SW 1271 (cell line): Measurements from ENCODE around the gene MYH14.

ENCODE experiments used
- DNase-seq, 2 experiments: peaks; one replicate each; lab custom pipeline; 2025; lab: John Stamatoyannopoulos, UW

Gene MYH14

DNA sequence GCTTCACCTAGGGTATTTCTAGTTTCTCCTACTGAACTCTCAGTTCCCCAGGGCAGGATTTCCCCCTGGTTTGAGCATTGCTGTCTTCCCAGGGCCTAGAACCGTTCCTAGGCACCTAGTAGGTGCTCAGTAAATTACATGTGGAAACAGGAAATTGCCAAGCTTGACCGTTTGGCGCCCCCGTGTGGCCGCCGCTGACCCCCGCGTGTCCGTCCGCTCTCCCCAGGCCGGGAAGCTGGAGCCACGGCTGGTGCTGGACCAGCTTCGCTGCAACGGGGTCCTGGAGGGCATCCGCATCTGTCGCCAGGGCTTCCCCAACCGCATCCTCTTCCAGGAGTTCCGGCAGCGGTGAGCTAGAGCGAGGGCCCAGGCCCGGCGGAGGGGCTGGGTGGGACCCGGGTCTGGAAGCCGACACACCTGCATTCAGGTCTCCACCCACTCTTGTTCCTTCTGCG lies 55.5 kb downstream of the MYH14 start:
- DNase-seq, result no peak

DNA sequence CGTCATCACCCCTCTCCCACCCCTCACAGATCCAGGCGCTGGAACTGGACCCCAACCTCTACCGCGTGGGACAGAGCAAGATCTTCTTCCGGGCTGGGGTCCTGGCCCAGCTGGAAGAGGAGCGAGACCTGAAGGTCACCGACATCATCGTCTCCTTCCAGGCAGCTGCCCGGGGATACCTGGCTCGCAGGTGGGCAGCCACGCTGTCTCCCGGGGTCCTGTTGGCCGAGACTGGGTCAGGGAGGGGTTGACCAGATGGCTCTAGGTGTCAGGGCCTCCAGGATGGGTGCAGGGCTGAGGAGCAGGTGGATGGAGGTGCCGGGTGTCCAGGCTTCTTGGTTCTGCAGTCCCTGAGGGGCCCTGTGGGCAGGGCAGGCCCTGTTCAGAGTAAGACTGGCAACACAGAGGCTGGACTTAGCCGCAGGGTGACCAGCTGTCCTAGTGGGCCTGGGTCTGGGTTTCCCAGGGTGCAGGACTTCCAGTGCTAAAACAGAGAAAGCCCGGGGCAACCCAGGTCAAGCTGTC lies 58.1 kb downstream of the MYH14 start:
- DNase-seq, result no peak

DNA sequence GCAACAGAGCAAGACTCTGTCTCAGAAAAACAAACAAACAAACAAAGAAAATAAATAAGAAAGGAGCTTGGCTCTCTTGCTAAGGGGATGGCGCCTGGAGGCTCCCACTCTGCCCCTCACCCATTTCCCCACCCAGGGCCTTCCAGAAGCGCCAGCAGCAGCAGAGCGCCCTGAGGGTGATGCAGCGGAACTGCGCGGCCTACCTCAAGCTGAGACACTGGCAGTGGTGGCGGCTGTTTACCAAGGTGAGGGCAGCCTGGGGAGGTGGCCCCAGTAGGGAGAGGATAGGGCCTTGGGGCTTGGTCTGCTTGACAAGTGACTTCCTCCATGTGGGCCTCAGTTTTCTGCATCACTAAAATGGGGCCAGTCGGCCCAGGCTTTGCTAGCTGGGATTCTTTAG lies 59.8 kb downstream of the MYH14 start:
- no peak for DNase-seq

DNA sequence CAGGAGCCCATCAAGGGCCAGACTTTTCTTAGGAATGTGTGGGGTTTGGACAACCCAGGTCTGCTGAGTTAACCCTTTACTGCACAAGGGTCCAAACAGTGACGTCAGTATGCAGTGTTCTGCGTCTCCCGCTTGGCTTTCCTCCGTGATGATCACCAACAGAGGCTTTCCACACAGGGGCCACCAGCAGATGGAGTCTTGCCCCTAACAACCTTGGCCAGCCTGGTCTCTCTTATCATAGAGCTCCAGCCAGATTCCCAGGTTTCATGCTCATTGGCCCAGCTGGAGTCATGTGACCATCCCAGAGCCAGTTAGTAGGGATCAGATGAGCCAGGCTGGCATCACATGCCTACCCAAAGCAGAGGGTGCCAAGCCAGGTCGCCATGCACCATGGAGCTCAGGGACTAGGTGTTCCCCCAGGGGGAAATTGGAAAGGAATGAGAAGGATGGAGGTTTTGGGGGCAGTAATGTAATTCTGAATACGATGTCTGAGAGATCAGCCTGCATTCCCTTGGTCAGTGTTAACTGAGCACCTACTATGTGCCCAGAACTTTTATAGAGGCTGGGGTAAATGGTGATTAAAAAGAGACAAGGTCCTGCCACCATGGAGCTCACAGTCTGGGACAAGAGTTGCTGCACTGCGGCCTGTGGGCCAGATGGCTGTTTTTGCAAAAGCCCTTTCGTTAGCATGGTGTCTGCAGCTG lies 61.2 kb downstream of the MYH14 start:
- no peak for DNase-seq

DNA sequence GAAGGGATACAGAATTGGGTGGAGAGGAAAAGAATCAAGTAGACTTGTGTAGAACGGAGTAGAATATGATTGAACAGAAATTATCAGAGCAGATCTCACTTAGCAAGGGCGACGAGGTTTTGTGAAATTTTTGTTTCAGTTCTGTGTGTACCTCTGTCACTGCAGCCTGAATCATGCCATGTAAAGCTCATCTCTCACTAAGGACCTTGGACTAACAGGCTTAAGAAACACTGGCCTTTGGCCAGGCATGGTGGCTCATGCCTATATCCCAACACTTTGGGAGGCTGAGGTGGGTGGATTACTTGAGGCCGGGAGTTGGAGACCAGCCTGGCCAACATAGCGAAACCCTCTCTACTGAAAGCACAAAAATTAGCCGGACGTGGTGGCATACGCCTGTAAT lies 62.6 kb downstream of the MYH14 start:
- no peak for DNase-seq

DNA sequence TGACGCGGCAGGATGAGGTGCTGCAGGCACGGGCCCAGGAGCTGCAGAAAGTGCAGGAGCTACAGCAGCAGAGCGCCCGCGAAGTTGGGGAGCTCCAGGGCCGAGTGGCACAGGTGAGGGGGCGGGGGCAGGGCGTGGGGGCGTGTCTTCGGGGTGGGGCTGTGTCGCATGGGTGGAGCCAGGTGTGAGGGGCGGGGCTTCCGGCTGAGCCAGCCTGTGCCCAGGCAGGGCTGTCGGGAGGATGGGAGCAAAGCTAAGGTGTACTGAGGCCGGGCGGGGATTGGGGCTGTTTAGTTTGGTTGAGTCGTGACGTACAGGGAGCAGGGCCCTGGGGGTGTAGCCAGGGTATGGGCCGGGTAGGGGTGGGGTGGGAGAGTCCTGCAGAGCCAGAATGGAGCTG lies 63.5 kb downstream of the MYH14 start:
- DNase-seq, result no peak

DNA sequence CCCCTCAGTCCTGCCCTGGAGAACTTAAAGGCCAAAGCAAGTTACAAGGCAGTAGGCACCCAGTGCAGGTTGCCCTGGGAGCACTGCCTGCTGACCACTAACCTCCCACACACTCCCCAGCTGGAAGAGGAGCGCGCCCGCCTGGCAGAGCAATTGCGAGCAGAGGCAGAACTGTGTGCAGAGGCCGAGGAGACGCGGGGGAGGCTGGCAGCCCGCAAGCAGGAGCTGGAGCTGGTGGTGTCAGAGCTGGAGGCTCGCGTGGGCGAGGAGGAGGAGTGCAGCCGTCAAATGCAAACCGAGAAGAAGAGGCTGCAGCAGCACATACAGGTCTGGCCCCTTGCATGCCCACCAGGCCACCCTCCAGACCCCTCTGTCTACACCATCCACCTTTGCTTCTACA lies 64.6 kb downstream of the MYH14 start:
- DNase-seq, result no peak

DNA sequence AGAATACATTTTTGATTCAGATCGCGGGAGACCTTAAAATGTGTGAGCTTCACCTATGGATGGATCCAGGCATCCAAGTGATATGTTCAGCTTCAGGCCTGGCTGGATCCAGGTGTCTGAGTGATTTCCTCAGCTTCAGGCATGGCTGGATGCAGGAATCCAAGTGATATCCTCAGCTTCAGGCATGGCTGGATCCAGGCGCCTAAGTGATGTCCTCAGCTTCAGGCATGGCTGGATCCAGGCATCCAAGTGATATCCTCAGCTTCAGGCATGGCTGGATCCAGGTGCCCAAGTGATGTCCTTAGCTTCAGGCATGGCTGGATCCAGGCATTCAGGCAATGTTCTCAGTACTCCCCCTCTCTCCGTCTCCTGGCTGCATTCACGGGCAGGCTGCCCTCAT lies 65.1 kb downstream of the MYH14 start:
- no peak for DNase-seq

DNA sequence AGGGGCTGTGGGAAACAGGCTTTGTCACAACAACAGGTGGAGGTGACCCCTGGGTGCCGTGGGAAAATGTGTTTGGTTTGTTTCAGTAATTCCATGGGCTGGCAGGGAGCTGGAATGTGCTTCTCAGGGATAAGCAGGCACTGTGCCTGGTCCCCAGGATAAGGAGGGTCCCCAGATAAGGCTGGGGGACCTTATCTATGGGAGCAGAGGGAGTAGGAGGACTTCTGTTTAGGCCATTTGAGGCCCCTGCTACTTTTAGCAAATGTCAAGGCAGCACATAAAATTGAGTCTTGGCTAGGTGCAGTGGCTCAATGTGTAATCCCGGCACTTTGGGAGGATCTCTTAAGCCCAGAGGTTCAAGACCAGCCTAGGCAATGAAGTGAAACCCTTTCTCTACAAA lies 66.2 kb downstream of the MYH14 start:
- no peak for DNase-seq

DNA sequence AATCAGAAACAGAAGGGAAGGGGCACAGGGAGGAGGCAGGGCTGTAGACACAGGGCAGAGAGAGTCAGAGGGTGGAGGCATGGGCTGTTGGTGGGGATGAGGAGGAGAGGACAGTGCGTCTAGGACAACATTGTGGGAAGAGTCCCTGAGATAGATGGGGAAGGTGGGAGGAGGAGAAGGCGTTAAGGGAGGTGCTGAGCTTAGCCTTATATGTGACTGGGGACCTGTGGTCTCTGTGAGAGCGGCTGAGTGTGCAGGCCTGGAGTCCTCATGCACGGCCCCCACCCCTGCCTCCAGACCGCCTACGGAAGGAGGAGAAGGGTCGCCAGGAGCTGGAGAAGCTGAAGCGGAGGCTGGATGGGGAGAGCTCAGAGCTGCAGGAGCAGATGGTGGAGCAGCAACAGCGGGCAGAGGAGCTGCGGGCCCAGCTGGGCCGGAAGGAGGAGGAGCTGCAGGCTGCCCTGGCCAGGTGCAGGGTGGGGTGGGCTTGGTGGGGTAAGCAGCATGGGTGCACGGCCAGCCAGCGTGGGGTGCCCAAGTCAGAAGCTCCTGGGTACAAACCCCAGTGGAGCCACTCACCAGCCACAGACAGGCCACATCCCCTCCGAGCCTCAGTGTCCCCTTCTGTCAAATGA lies 69.0 kb downstream of the MYH14 start:
- no peak for DNase-seq

DNA sequence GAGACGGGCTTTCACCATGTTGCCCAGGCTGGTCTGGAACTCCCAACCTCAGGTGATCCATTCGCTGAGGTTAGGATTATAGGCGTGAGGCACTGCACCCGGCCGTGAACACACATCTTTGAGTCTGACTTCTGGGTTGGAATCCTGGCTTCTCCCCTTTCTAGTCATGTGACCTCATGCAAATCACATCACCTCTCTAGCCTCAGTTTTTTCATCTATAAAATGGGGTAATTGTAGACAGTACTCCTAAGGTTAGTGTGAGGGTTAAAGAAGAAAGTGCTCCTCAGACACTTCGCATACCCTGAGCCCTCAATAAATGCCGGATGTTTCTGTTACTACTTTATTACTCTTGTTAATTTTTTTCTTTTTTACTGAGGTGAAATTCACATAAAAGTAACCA lies 70.4 kb downstream of the MYH14 start:
- DNase-seq, result no peak

DNA sequence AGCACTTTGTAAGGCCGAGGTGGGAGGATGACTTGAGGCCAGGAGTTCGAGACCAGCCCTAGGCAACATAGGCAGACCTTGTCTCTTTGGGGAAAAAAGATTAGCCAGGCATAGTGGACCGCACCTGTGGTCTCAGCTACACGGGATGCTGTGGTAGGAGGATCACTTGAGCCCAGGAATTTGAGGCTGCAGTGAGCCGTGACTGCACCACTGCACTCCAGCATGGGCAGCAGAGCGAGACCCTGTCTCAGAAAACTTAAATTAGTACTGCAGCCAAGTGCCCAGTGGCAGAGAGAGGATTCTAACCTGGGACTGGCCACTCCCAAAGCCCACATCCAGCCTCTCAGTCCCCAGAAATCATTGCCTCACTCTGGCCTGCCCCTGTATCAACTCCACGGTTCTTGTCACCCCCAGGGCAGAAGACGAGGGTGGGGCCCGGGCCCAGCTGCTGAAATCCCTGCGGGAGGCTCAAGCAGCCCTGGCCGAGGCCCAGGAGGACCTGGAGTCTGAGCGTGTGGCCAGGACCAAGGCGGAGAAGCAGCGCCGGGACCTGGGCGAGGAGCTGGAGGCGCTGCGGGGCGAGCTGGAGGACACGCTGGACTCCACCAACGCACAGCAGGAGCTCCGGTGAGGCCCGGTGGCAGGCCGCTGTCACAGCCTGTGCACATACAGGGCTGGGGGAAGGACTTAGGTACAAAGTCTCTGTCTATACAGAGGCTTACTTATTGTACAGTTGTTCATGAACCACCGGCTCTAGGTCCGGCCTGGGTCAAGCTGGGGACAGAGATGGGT lies 72.4 kb downstream of the MYH14 start:
- no peak for DNase-seq

DNA sequence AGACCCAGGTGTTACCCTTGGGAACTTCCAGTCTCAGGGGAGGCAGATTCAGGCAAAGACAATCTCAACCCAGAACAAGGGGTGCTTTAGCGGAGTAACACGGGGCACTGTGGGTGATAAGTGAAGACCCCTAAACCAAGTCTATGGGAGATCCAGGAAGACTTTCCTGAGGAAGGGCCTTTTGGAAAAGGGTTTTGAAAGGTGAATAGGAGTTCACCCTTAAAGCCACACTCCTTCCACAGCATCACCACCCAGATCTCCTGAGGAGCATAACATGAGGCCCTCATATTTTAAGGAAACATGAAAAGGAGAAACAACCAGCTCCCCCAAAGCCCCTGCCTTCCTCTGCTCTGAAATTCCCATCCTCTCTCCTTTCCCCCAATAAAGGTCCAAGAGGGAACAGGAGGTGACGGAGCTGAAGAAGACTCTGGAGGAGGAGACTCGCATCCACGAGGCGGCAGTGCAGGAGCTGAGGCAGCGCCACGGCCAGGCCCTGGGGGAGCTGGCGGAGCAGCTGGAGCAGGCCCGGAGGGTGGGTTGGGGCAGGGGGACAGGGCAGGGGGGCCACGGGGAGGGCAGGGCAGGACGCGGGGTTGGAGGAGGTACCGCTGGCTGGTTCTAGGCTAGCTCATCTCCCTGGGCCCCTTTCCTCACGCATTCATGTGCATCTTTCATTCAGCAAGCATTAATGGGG lies 73.1 kb downstream of the MYH14 start:
- DNase-seq, result no peak

DNA sequence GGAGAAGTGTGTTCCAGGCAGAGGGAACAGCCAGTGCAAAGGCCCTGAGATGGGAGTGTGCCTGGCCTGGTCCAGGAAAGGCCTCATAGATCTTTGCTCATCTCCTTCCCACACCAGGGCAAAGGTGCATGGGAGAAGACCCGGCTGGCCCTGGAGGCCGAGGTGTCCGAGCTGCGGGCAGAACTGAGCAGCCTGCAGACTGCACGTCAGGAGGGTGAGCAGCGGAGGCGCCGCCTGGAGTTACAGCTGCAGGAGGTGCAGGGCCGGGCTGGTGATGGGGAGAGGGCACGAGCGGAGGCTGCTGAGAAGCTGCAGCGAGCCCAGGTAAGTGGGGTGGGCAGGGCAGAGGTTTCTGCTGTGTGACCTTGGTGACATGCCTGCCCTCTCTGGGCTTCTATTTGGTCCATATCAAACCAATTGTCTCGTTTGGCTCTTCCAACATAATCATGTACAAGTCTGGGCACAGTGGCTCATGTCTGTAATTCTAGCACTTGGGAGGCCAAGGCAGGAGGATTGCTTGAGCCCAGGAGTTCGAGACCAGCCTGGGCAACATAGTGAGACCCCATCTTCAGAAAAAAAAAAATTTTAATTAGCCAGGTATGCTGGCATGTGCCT lies 74.7 kb downstream of the MYH14 start:
- DNase-seq, result no peak

DNA sequence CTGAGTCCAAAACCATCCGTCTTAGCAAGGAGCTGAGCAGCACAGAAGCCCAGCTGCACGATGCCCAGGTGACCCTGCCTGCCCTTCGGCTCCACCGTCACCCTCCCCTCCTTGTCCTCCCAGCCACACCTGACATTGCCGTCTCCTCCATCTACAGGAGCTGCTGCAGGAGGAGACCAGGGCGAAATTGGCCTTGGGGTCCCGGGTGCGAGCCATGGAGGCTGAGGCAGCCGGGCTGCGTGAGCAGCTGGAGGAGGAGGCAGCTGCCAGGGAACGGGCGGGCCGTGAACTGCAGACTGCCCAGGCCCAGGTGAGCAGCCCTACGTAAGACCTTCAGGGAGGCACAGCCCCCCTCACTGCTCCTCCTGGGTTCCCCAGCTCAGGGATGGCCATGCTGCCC lies 76.7 kb downstream of the MYH14 start:
- no peak for DNase-seq

DNA sequence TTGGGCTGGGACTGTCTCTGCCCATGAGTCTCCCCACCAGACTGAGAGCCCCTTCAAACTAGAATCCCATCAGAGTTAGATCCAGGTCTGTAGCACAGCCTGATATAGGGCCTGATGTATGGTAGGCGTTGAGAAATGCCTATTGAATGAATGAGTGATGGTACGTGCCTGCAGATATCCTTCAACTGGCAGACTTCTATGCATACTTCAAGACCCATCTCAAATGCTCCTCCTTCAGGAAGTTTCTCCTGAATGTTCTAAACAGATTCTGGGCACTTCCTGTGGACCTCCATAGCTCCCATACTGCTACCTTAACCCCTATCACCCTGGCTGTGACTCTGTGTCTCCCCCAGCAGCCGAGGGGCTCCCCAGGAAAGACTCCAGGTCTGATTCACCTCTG lies 77.6 kb downstream of the MYH14 start:
- no peak for DNase-seq

DNA sequence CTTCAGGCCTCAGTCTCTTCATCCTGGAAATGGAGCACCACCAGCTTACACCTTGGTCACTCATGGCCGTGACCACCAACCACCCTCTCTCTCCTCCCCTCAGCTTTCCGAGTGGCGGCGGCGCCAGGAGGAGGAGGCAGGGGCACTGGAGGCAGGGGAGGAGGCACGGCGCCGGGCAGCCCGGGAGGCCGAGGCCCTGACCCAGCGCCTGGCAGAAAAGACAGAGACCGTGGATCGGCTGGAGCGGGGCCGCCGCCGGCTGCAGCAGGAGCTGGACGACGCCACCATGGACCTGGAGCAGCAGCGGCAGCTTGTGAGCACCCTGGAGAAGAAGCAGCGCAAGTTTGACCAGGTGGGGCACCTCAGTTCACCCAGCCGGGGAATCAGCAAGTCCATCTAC lies 78.1 kb downstream of the MYH14 start:
- DNase-seq, result no peak

DNA sequence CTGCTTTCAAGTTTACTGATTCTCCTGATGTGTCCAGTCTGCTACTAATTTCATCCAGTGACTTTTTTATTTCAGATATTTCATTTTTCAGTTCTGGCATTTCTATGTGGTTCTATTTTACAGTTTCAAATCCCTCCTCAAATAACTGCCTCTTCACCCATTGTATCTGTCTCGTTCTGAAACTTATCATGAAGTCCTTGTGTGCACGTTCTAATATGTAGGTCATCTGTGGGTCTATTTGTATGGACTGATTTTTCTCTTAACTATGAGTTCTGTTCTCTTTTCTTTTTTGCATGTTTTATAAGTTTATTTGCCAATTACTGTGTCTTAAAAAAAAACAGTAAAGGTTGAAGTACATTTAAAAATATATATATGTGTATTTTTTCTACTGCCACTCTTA lies 82.4 kb downstream of the MYH14 start:
- no peak for DNase-seq

DNA sequence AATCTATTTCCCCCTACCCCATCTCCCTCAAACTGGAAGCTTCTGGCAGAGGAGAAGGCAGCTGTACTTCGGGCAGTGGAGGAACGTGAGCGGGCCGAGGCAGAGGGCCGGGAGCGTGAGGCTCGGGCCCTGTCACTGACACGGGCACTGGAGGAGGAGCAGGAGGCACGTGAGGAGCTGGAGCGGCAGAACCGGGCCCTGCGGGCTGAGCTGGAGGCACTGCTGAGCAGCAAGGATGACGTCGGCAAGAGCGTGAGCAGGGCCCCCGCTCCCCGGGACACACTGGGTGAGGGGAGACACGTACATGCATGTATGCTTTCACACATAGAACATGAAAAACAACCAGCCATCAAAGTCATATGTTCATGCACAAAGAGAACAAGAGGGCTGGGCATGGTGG lies 83.0 kb downstream of the MYH14 start:
- DNase-seq, result no peak

DNA sequence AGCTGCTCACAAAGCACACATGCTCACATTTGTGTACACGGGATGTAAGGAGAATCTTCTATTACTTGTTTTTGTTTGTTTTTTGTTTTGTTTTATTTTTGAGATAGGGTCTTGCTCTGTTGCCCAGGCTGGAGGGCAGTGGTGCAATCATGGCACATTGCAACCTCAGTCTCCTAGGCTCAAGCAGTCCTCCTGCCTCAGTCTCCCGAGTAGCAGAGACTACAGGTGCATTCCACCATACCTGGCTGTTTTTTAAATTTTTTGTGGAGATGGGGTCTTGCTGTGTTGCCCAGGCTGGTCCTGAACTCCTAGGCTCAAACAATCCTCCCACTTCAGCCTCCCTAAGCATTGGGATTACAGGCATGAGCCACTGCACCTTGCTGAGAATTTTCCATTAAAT lies 83.9 kb downstream of the MYH14 start:
- DNase-seq, result no peak

DNA sequence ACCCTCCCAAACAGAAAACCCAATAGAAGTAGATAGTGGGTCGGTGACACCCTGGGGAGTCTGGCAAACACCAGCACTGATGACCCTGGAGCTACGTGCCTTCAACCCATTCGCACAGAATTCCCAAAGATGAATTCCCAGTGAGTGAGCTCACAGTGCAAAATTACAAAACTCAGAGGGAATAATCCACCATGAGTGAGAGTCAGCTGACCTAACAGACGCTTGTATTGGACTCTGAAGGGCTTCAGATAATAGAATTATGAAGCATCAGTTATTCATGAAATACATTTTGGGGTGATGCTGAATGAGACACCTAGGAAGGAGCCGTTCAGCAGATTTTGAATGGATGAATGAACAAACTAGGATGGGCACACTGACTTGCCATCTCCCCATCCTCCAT lies 85.5 kb downstream of the MYH14 start:
- no peak for DNase-seq

DNA sequence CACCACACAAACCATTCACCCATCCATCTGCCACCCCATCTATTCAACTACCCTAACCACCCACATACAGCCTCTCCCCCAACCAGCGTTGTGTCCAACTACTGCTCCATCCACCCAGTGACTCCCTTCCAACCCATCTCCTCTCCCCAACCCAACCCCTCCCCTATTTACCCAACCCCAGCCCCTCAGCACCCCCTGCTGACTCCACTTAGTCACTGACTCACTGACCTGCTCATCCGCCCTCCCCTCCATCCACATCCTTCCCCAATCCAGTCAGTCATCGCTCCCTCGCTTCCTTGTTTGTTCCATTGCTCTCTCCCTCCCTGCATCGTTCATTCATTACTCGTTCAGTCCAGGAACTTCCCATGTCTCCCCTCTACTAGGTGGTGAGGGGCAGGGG lies 86.6 kb downstream of the MYH14 start:
- DNase-seq, result no peak
